ENCODE measurements around the gene EEF2.

- no peak for TF ChIP-seq GATA2 (IDR thresholded peaks at IDR 0.05; ENCODE audit: low read depth, low read length)
- TF ChIP-seq GATA3 (IDR thresholded peaks at IDR 0.05; ENCODE audit: low read depth, low read length): no peak
Measured at GRCh38 chr19:3958836-3959765, 26.2 kb downstream of the EEF2 start.

Measured in SH-SY5Y (cell line).